Stimulated activated CD8-positive, alpha-beta memory T cell treated with anti-CD3 and anti-CD28 coated beads, Interleukin-4, amount 100 ng/mL, for 48 hours (primary cell): ENCODE results near the gene TRIM48.
"Not testable (repeated sequence)": the region's sequence is repeated elsewhere in the genome, so short reads cannot be mapped to it uniquely, and the experiment has no call there.

Experiments used
- DNase-seq: peaks from one replicate; pipeline ENCODE4 v3.0.0-alpha.2; 2020

TRIM48 gene, protein sequence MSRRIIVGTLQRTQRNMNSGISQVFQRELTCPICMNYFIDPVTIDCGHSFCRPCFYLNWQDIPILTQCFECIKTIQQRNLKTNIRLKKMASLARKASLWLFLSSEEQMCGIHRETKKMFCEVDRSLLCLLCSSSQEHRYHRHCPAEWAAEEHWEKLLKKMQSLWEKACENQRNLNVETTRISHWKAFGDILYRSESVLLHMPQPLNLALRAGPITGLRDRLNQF

DNA sequence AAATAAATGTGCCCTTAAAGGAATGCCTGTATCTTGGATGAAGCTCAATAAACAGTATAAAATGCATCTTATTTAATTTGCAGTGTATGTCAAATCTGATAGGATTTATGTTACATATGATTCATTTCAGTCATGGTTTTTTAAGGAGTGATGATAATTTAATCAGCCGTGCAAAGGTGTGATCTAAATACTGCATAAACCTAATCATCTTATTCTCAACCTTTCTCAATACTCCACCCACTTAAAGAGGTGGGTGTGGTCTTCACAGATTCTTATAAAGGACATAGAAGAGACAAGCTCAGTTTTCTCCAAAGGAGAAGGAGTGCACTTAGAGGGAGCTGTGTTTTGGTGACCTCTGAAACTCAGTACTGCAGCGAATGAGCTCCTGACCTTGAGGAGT, at the start of gene TRIM48:
TRIM48 (plus strand) TSS at position 301 of the 400 bp plus-strand sequence. CDS start 113 bp downstream, outside the sequence.
- DNase-seq, result not testable (repeated sequence)

DNA sequence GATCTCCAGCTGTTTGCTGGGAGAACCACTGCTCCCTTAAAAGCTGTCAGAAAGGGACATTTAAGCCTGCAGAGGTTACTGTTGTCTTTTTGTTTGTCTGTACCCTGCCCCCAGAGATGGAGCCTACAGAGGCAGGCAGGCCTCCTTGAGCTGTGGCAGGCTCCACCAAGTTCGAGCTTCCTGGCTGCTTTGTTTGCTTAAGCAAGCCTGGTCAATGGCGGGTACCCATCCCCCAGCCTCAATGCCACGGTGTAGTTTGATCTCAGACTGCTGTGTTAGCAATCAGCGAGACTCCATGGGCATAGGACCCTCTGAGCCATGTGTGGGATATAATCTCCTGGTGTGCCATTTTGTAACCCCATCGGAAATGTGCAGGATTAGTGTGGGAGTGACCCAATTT, 23.6 kb upstream of the TRIM48 start:
- DNase-seq, result not testable (repeated sequence)

DNA sequence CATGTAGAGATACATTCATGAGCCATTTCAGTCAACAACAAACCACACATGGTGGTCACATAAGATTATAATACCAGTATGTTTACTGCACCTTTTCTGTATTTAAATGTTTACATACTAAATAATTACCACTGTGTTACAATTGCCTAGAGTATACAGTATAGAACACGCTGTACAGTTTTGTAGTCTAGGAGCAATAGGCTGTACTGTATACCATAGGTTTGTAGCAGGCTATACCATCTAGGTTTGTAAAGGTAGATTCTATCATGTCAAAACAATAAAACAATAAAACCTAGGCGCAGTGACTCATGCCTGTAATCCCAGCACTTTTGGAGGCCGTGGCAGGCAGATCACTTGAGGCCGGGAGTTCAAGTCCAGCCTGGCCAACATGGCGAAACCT, 1.1 kb downstream of the TRIM48 start:
- DNase-seq, result no peak
